CD14-positive monocyte (primary cell): ENCODE measurements around the gene UGT1A5. TPM values are rescaled to one million over a fixed set of nuclear protein-coding genes. Genes with fewer than 3 reads are reported as not detected.

Experiments used
- DNase-seq, 3 donors: peaks; one replicate each; pipeline ENCODE4 v3.0.0-alpha.2; 2011 to 2022
- H2AFZ ChIP-seq: 2 replicates; pipeline ENCODE4 v1.6.0; 2012; ENCODE audit warnings: mild to moderate bottlenecking, low read depth, low read length, inconsistent platforms; ENCODE audit not compliant: insufficient read depth, poor library complexity, severe bottlenecking
- H3K27ac ChIP-seq, 2 donors: 1 replicate in 1 of 2; 2 replicates in 1 of 2; pipeline ENCODE4 v1.5.1; 2012 to 2013; ENCODE audit warnings: low read length in 2 of 2, control low read depth in 1 of 2, inconsistent platforms in 1 of 2, low read depth in 1 of 2, mild to moderate bottlenecking in 1 of 2
- H3K27me3 ChIP-seq, 2 donors: one replicate each; pipeline versions ENCODE4 v1.6.0 to v1.6.1; 2011 to 2013; ENCODE audit warnings: low read length in 2 of 2; ENCODE audit not compliant: control insufficient read depth in 2 of 2, insufficient read depth in 2 of 2
- H3K36me3 ChIP-seq, 2 donors: replicated peaks in 1 of 2; 1 replicate in 1 of 2; 2 replicates in 1 of 2; pipeline versions ENCODE4 v1.5.1 to v1.6.1; 2012 to 2013; ENCODE audit warnings: low read length in 2 of 2, control low read depth in 1 of 2, inconsistent platforms in 1 of 2, mild to moderate bottlenecking in 1 of 2; ENCODE audit not compliant: insufficient read depth in 2 of 2, control insufficient read depth in 1 of 2
- H3K4me1 ChIP-seq, 2 donors: 1 replicate in 1 of 2; 2 replicates in 1 of 2; pipeline versions ENCODE4 v1.5.1 to v1.6.1; 2012 to 2013; ENCODE audit warnings: low read length in 2 of 2, control low read depth in 1 of 2, inconsistent platforms in 1 of 2, mild to moderate bottlenecking in 1 of 2, moderate library complexity in 1 of 2; ENCODE audit not compliant: insufficient read depth in 2 of 2, control insufficient read depth in 1 of 2
- H3K4me2 ChIP-seq: replicated peaks from 2 replicates; pipeline ENCODE3; 2012; ENCODE audit warnings: low read length, moderate library complexity, mild to moderate bottlenecking; ENCODE audit not compliant: poor library complexity, severe bottlenecking; ENCODE audit errors: extremely low read depth
- H3K4me3 ChIP-seq, 3 experiments: fragments of 200-600 bp in 1 of 3; sonication (generic) in 1 of 3; replicated peaks in 1 of 3; 1 replicate in 2 of 3; 2 replicates in 1 of 3; pipeline ENCODE4 v1.5.1; 2011 to 2013; ENCODE audit warnings: low read length in 3 of 3, mild to moderate bottlenecking in 3 of 3, control low read depth in 2 of 3, low read depth in 2 of 3, inconsistent platforms in 1 of 3, moderate library complexity in 1 of 3
- H3K79me2 ChIP-seq: 2 replicates; pipeline ENCODE4 v1.6.0; 2012; ENCODE audit warnings: mild to moderate bottlenecking, control low read depth, inconsistent platforms, low read length, moderate library complexity; ENCODE audit not compliant: insufficient read depth
- H3K9ac ChIP-seq: 2 replicates; pipeline ENCODE4 v1.6.0; 2017; ENCODE audit warnings: low read length, mild to moderate bottlenecking; ENCODE audit not compliant: insufficient read depth, poor library complexity, severe bottlenecking
- H3K9me3 ChIP-seq, 2 donors: replicated peaks in 1 of 2; 1 replicate in 1 of 2; 2 replicates in 1 of 2; pipeline versions ENCODE4 v1.5.1 to v1.6.1; 2012 to 2013; ENCODE audit warnings: low read length in 2 of 2, control low read depth in 1 of 2; ENCODE audit not compliant: control insufficient read depth in 1 of 2, insufficient read depth in 1 of 2
- H4K20me1 ChIP-seq: 2 replicates; pipeline ENCODE4 v1.6.0; 2012; ENCODE audit warnings: mild to moderate bottlenecking, low read length, control low read depth, moderate library complexity; ENCODE audit not compliant: insufficient read depth
- H3K27ac Mint-ChIP-seq, 7 donors: one replicate each; pipeline ENCODE4 v1.8.0; 2020; ENCODE audit warnings: mild to moderate bottlenecking in 7 of 7, mixed read lengths in 7 of 7, moderate library complexity in 6 of 7, inconsistent platforms in 2 of 7
- H3K27me3 Mint-ChIP-seq, 3 donors: one replicate each; pipeline ENCODE4 v1.8.0; 2021 to 2022; ENCODE audit warnings: low read depth in 3 of 3, mild to moderate bottlenecking in 3 of 3, mixed read lengths in 3 of 3, moderate library complexity in 3 of 3, inconsistent platforms in 1 of 3
- H3K36me3 Mint-ChIP-seq, 2 donors: one replicate each; pipeline ENCODE4 v1.8.0; 2020; ENCODE audit warnings: mixed read lengths in 2 of 2, inconsistent platforms in 1 of 2, mild to moderate bottlenecking in 1 of 2
- H3K4me1 Mint-ChIP-seq: one replicate; pipeline ENCODE4 v1.8.0; 2020; ENCODE audit warnings: mild to moderate bottlenecking, mixed read lengths
- H3K4me3 Mint-ChIP-seq, 2 donors: one replicate each; pipeline ENCODE4 v1.8.0; 2020; ENCODE audit warnings: mild to moderate bottlenecking in 2 of 2, mixed read lengths in 2 of 2, moderate library complexity in 1 of 2
- H3K9me3 Mint-ChIP-seq, 7 donors: one replicate each; pipeline ENCODE4 v1.8.0; 2020 to 2022; ENCODE audit warnings: mixed read lengths in 7 of 7, mild to moderate bottlenecking in 6 of 7, moderate library complexity in 6 of 7, inconsistent platforms in 2 of 7
- CTCF ChIP-seq: fragments of 200-600 bp; IDR thresholded peaks from one replicate; pipeline ENCODE4 v1.8.0; 2022; ENCODE audit warnings: antibody characterized with exemption, mild to moderate bottlenecking
- WGBS: methylation state at CpG from one replicate; pipeline ENCODE4 v1.1.5; 2013; ENCODE audit warnings: missing lambda C conversion rate; ENCODE audit not compliant: insufficient coverage; 5-methylcytosine and 5-hydroxymethylcytosine counted together
- intact Hi-C, 2 donors: fragments of 100-400 bp; cut with micrococcal nuclease; formaldehyde crosslinking; loops; one replicate each; pipeline versions ENCODE4 v1.15.0 to v1.15.1; 2023
- polyA plus RNA-seq, 3 donors: library from polyadenylated mRNA; depleted of rRNA in 1 of 3; unstranded in 2 of 3; stranded (reverse) in 1 of 3; fragments of 300-500 nt in 2 of 3; fragments of >200 nt in 1 of 3; fragmentation: Illumina TruSeq in 2 of 3; gene quantifications; 1 replicate in 2 of 3; 2 replicates in 1 of 3; pipeline ENCODE4 v1.2.3, GENCODE V29; 2012 to 2021

The UGT1A5 gene
- polyA plus RNA-seq, 3 donors = not detected

- TF ChIP-seq CTCF = no peak
- H3K4me3 ChIP-seq = no peak overlapping the region
- no peak overlapping the region for H3K9ac ChIP-seq
- no peak overlapping the region for H2AFZ ChIP-seq
- no peaks in the 10 kb centered on the region for H3K9me3 ChIP-seq
- H3K27me3 Mint-ChIP-seq = peaks cover 0 to 4% (median 0%) of the 10 kb centered on the region in 3 donors
- H3K27me3 ChIP-seq = no peaks in the 10 kb centered on the region
- H3K27ac Mint-ChIP-seq = no peak overlapping the region
- no peak overlapping the region for H3K4me2 ChIP-seq
- DNase-seq = no peak
- H4K20me1 ChIP-seq = no peaks in the 10 kb centered on the region
- no peaks in the 10 kb centered on the region for H3K4me1 ChIP-seq
- H3K79me2 ChIP-seq = no peaks in the 10 kb centered on the region
- no peaks in the 10 kb centered on the region for H3K36me3 ChIP-seq
- H3K4me1 Mint-ChIP-seq = peaks cover 2% of the 10 kb centered on the region
- H3K27ac ChIP-seq = no peak overlapping the region
- peaks cover 0 to 5% (median 0%) of the 10 kb centered on the region in 7 donors for H3K9me3 Mint-ChIP-seq
- intact Hi-C loops = no loop called here
- H3K4me3 Mint-ChIP-seq = no peak overlapping the region
- no peaks in the 10 kb centered on the region for H3K36me3 Mint-ChIP-seq
- WGBS = no CpG with 5 or more reads among the region's 1 CpG
Measured at GRCh38 chr2:233684640-233685039, 28.1 kb upstream of the UGT1A5 start.

- no CpG with 5 or more reads among the region's 5 CpGs for WGBS
- Histone ChIP-seq H3K9me3 (no peaks in the 10 kb centered on the region), H3K79me2 (no peaks in the 10 kb centered on the region), H3K27ac (no peak overlapping the region), H3K4me1 (no peaks in the 10 kb centered on the region), H3K4me2 (no peak overlapping the region), H2AFZ (no peak overlapping the region), H3K36me3 (no peaks in the 10 kb centered on the region), H4K20me1 (no peaks in the 10 kb centered on the region), H3K9ac (no peak overlapping the region), H3K27me3 (no peaks in the 10 kb centered on the region), H3K4me3 (no peak overlapping the region)
- no peaks in the 10 kb centered on the region for H3K27me3 Mint-ChIP-seq
- peaks cover 0 to 5% (median 0%) of the 10 kb centered on the region in 7 donors for H3K9me3 Mint-ChIP-seq
- H3K4me3 Mint-ChIP-seq = no peak overlapping the region
- no peak for DNase-seq
- H3K4me1 Mint-ChIP-seq = peaks cover 2% of the 10 kb centered on the region
- no peak overlapping the region for H3K27ac Mint-ChIP-seq
- TF ChIP-seq CTCF = no peak
- no peaks in the 10 kb centered on the region for H3K36me3 Mint-ChIP-seq
- intact Hi-C loops = no loop called here
Measured at GRCh38 chr2:233686928-233687327, 25.8 kb upstream of the UGT1A5 start.
